SK-N-SH treated with all-trans-retinoic acid at 6 μM for 48 hours (cell line): ENCODE results near the gene HYCC1.

Source experiments
- ZFP3 ChIP-seq: fragments of 250-450 bp; sonication (Bioruptor Pico); IDR thresholded peaks from 2 replicates; pipeline ENCODE4 v1.5.0; 2020; ENCODE audit warnings: mild to moderate bottlenecking, moderate library complexity
- ZFP30 ChIP-seq: fragments of 450-650 bp; formaldehyde crosslinking; IDR thresholded peaks from 2 replicates; pipeline ENCODE4 v1.5.0; 2022; ENCODE audit warnings: mild to moderate bottlenecking, moderate library complexity

DNA sequence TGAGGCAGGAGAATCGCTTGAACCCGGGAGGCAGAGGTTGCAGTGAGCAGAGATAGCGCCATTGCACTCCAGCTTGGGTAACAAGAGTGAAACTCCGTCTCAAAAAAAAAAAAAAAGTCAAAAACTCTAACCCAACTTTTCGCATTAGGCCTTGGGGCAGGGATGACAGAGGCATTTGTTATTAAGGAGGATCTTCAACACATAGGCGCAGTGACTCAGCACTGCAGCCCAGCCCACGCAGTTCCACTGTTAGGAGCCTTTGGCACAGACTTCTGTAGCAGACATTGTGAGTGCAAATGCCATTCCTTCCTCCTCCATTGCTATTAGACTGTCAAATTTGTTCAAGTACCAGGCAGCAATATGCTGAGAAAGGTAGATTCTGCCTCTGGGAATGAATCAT lies 48.5 kb upstream of the HYCC1 start:
- no peak for TF ChIP-seq ZFP3 (CRISPR knock-in tag)
- TF ChIP-seq ZFP30, result no peak
